Measurements from ENCODE around the gene MARF1. TPM values are rescaled to one million over a fixed set of nuclear protein-coding genes. Genes with fewer than 3 reads are reported as not detected.

The MARF1 gene
- total and polyA plus RNA-seq, 2 of the 8 experiments (the other 6 are each of a cell fraction or from before 2014, with no cell fraction given): 5.6 to 31.4 TPM

- POLR2A ChIA-PET (ENCODE audit: partially characterized antibody): interaction anchor here (0.7 kb wide), 1 partner anchor 24 kb away, joined by 3 read pairs; no protein-coding TSS in a partner anchor
- CTCF ChIA-PET (ENCODE audit: partially characterized antibody): interaction anchor here (0.8 to 1.5 kb wide), 2 partner anchors 14 to 25 kb away, joined by 3 to 5 read pairs; no protein-coding TSS in a partner anchor
- H3K79me2 ChIP-seq (ENCODE audit: control insufficient read depth in 1 of 2, insufficient read depth in 2 of 2, low read length in 2 of 2): peaks cover 0 to 17% of the 10 kb centered on the region in 2 experiments; a peak in 2 of 4 replicates
- no peaks in the 10 kb centered on the region for H3K27me3 ChIP-seq (replicated peaks in 1 of 4; ENCODE audit: control insufficient read depth in 3 of 4, extremely low read depth in 1 of 4, insufficient read depth in 3 of 4, low read length in 3 of 4)
- H3K18ac ChIP-seq (ENCODE audit: extremely low read depth, low read length): no peak overlapping the region
- TF ChIP-seq POLR2AphosphoS5 (IDR thresholded peaks at IDR 0.05; ENCODE audit: low read depth, low read length): no peak
- TF ChIP-seq BCL11A (IDR thresholded peaks at IDR 0.05; ENCODE audit: low read depth in 2 of 2, low read length in 2 of 2): no peak
- no peak for TF ChIP-seq EGR1 (IDR thresholded peaks at IDR 0.05; ENCODE audit: borderline replicate concordance, low read depth, low read length)
- no peak for TF ChIP-seq TAF7 (optimal IDR thresholded peaks at IDR 0.05; ENCODE audit: borderline replicate concordance, low read depth, low read length)
- TF ChIP-seq CBX8 (IDR thresholded peaks at IDR 0.05; ENCODE audit: borderline replicate concordance, low read depth, low read length): no peak
- TF ChIP-seq TBP (IDR thresholded peaks at IDR 0.05; ENCODE audit: low read depth, low read length): no peak
- TF ChIP-seq SIN3A (conservative IDR thresholded peaks at IDR 0.05 in 1 of 2, IDR thresholded peaks at IDR 0.05 in 1 of 2; ENCODE audit: low read depth in 1 of 2, low read length in 2 of 2): no peak
- no peak for TF ChIP-seq ATF3 (IDR thresholded peaks at IDR 0.05; ENCODE audit: insufficient read depth, low read depth, low read length)
- TF ChIP-seq JUN (IDR thresholded peaks at IDR 0.05; ENCODE audit: low read depth, low read length): no peak
- no peak for TF ChIP-seq JUND (IDR thresholded peaks at IDR 0.05; ENCODE audit: low read length)
- no peak for TF ChIP-seq CHD1 (IDR thresholded peaks at IDR 0.05; ENCODE audit: low read depth, low read length)
- TF ChIP-seq POU5F1 (IDR thresholded peaks at IDR 0.05; ENCODE audit: low read depth, low read length): no peak
- H2BK120ac ChIP-seq (replicated peaks; ENCODE audit: low read depth, low read length): no peak overlapping the region
- no peak overlapping the region for H3K23ac ChIP-seq (ENCODE audit: insufficient read length)
- H4K20me1 ChIP-seq (replicated peaks in 1 of 2; ENCODE audit: control insufficient read depth in 1 of 2, insufficient read depth in 2 of 2, low read length in 2 of 2): peaks cover 0 to 5% of the 10 kb centered on the region in 2 experiments
- 87% methylated on average over 6 of the region's 6 CpGs; no CpG with 5 or more reads in 1 of the 2 experiments for WGBS, 2 experiments (ENCODE audit: extremely low coverage in 1 of 2, insufficient coverage in 1 of 2, insufficient read length in 1 of 2, insufficient replicate concordance in 2 of 2, low coverage in 1 of 2, low lambda C conversion rate in 2 of 2, missing lambda C conversion rate in 1 of 2)
- no peaks in the 10 kb centered on the region for H3K36me3 ChIP-seq (ENCODE audit: control insufficient read depth in 2 of 4, insufficient read depth in 4 of 4, low read length in 3 of 4)
- no peak for FAIRE-seq
- H3K4ac ChIP-seq (replicated peaks; ENCODE audit: insufficient read length, low read depth, low read length): no peak overlapping the region
- no peak overlapping the region for H3K4me2 ChIP-seq (ENCODE audit: insufficient read depth in 1 of 2, low read depth in 2 of 2, low read length in 2 of 2)
- H3K14ac ChIP-seq (ENCODE audit: insufficient read length): no peak overlapping the region
- H3K9ac ChIP-seq (replicated peaks in 1 of 4; ENCODE audit: extremely low read depth in 1 of 4, low read depth in 3 of 4, low read length in 3 of 4): no peak overlapping the region
- H2BK20ac ChIP-seq (ENCODE audit: low read length): no peak overlapping the region
- H3K79me1 ChIP-seq (ENCODE audit: low read depth, low read length): peaks cover 8% of the 10 kb centered on the region; the same call in 1 of the 2 replicates
- no peaks in the 10 kb centered on the region for H3K4me1 ChIP-seq (replicated peaks in 1 of 4; ENCODE audit: control insufficient read depth in 3 of 4, insufficient read depth in 4 of 4, low read length in 3 of 4)
- H3K56ac ChIP-seq (replicated peaks; ENCODE audit: insufficient read length, low read depth, low read length): no peak overlapping the region
- no peak overlapping the region for H2BK12ac ChIP-seq (ENCODE audit: low read depth, low read length)
- no peak overlapping the region for H4K91ac ChIP-seq (replicated peaks; ENCODE audit: insufficient read length, low read length)
- H4K8ac ChIP-seq (ENCODE audit: extremely low read depth, insufficient read depth, low read length): no peak overlapping the region
- no peak overlapping the region for H3K4me3 ChIP-seq (ENCODE audit: extremely low read depth in 1 of 4, insufficient read depth in 2 of 4, low read depth in 3 of 4, low read length in 4 of 4)
- H3K23me2 ChIP-seq (ENCODE audit: low read depth, low read length): no peaks in the 10 kb centered on the region
- no peak overlapping the region for H2AFZ ChIP-seq (ENCODE audit: low read length)
- no peak overlapping the region for H2AK5ac ChIP-seq (ENCODE audit: low read depth, low read length)
- no peak overlapping the region for H3K27ac ChIP-seq (ENCODE audit: low read depth, low read length)
- DNase-seq (ENCODE audit: low read depth in 1 of 2, low spot score in 2 of 2): no peak
- no peak overlapping the region; the same call in 1 of the 2 replicates for H2BK5ac ChIP-seq (ENCODE audit: low read depth, low read length)
- no peak overlapping the region for H4K5ac ChIP-seq (ENCODE audit: insufficient read length, low read depth, low read length)
- no peaks in the 10 kb centered on the region for H3K9me3 ChIP-seq (ENCODE audit: insufficient read depth in 2 of 2, low read depth in 1 of 2, low read length in 1 of 2)
- H2BK15ac ChIP-seq (ENCODE audit: low read length): no peak overlapping the region
These were observed 15.2 kb upstream of the MARF1 start for GRCh38 chr16:15658149-15658548.

Data from H1 (cell line).